Progenitor cell of endocrine pancreas (in vitro differentiated cells): ENCODE results near the gene PITPNC1. TPM values are rescaled to one million over a fixed set of nuclear protein-coding genes. Genes with fewer than 3 reads are reported as not detected.

Source experiments
- DNase-seq: peaks from one replicate; pipeline ENCODE4 v3.0.0; 2021; ENCODE audit warnings: low spot score; ENCODE audit not compliant: unreplicated experiment
- H3K27ac Mint-ChIP-seq: 2 replicates; pipeline ENCODE4 v1.8.0; 2021; ENCODE audit warnings: mild to moderate bottlenecking, moderate library complexity, mixed read lengths
- H3K27me3 Mint-ChIP-seq: 2 replicates; pipeline ENCODE4 v1.8.0; 2021; ENCODE audit warnings: mixed read lengths
- H3K36me3 Mint-ChIP-seq: 2 replicates; pipeline ENCODE4 v1.8.0; 2022; ENCODE audit warnings: mixed read lengths; ENCODE audit not compliant: insufficient read depth
- H3K4me1 Mint-ChIP-seq: 2 replicates; pipeline ENCODE4 v1.8.0; 2021; ENCODE audit warnings: low read depth, mixed read lengths
- H3K4me3 Mint-ChIP-seq: 2 replicates; pipeline ENCODE4 v1.8.0; 2021; ENCODE audit warnings: low read depth, mild to moderate bottlenecking, moderate library complexity, mixed read lengths
- H3K9me3 Mint-ChIP-seq: 2 replicates; pipeline ENCODE4 v1.8.0; 2021; ENCODE audit warnings: low read depth, mixed read lengths
- total RNA-seq: library from RNA; stranded (reverse); gene quantifications from 2 replicates; pipeline ENCODE4 v1.2.1, GENCODE V29; 2021
- TF ChIP-seq, protein P1 (sequence below): fragments of 200-600 bp; sonication (generic); IDR thresholded peaks from one replicate; pipeline ENCODE4 v1.5.0; 2021; ENCODE audit warnings: antibody characterized with exemption, mild to moderate bottlenecking; ENCODE audit not compliant: unreplicated experiment

PITPNC1 gene
- total RNA-seq, 1 donor from 2014 or later, result 53.2 TPM

DNA sequence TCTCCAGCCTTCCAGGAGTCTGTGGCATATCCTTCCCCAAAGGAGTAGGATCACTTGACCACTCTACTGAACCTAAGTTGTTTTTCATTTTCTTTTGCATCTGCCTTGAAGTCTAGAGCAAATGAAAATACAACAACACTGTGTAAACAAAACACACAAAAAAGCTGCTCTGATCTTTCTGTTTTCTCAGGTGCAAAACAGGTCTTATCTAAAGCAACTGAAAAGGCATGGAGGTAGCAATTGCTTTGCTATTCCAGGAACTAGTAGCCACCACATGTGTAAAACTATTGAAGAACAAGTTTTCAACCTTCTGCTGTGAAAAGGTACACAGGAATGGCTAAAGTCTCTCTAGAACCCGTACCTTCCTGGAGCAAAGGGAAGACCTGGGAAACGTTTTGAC is 127.1 kb downstream of the PITPNC1 start:
- no peak overlapping the region for H3K4me3 Mint-ChIP-seq

DNA sequence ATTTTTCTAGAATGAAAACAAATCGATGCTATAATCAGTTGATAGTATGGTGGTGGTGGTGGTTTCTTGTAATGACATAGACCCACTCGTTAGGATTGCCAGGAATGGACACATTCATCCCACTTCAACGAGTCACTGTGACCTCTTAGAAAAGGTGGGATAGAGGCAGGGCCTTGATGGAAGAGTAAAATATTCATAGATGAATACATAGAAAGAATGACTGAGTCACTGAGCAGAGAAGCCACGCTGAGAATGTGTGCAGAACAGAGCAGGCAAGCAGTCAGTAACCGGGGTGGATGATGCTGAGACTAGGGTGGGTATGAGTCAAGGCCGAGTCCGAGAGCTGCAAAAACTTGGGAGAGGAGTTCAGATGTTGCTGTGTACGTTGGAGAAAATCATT is 129.9 kb downstream of the PITPNC1 start:
- Mint-ChIP-seq H3K9me3 (peaks cover 16% of the 10 kb centered on the region), H3K27ac (no peak overlapping the region), H3K4me1 (peaks cover 21% of the 10 kb centered on the region), H3K36me3 (peaks cover 9% of the 10 kb centered on the region), H3K27me3 (no peaks in the 10 kb centered on the region), H3K4me3 (no peak overlapping the region)
- no peak for DNase-seq
- TF ChIP-seq, protein P1, sequence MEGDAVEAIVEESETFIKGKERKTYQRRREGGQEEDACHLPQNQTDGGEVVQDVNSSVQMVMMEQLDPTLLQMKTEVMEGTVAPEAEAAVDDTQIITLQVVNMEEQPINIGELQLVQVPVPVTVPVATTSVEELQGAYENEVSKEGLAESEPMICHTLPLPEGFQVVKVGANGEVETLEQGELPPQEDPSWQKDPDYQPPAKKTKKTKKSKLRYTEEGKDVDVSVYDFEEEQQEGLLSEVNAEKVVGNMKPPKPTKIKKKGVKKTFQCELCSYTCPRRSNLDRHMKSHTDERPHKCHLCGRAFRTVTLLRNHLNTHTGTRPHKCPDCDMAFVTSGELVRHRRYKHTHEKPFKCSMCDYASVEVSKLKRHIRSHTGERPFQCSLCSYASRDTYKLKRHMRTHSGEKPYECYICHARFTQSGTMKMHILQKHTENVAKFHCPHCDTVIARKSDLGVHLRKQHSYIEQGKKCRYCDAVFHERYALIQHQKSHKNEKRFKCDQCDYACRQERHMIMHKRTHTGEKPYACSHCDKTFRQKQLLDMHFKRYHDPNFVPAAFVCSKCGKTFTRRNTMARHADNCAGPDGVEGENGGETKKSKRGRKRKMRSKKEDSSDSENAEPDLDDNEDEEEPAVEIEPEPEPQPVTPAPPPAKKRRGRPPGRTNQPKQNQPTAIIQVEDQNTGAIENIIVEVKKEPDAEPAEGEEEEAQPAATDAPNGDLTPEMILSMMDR, result no peak

More for the DNA sequence above, 127.1 kb downstream of the PITPNC1 start:
- no peak for DNase-seq
- TF ChIP-seq, protein P1, result no peak
- H3K36me3 Mint-ChIP-seq, result peaks cover 9% of the 10 kb centered on the region
- peak overlapping the region; percentile 81 for H3K27ac Mint-ChIP-seq
- H3K9me3 Mint-ChIP-seq, result peaks cover 16% of the 10 kb centered on the region
- peaks cover 25% of the 10 kb centered on the region for H3K4me1 Mint-ChIP-seq
- H3K27me3 Mint-ChIP-seq, result no peaks in the 10 kb centered on the region

DNA sequence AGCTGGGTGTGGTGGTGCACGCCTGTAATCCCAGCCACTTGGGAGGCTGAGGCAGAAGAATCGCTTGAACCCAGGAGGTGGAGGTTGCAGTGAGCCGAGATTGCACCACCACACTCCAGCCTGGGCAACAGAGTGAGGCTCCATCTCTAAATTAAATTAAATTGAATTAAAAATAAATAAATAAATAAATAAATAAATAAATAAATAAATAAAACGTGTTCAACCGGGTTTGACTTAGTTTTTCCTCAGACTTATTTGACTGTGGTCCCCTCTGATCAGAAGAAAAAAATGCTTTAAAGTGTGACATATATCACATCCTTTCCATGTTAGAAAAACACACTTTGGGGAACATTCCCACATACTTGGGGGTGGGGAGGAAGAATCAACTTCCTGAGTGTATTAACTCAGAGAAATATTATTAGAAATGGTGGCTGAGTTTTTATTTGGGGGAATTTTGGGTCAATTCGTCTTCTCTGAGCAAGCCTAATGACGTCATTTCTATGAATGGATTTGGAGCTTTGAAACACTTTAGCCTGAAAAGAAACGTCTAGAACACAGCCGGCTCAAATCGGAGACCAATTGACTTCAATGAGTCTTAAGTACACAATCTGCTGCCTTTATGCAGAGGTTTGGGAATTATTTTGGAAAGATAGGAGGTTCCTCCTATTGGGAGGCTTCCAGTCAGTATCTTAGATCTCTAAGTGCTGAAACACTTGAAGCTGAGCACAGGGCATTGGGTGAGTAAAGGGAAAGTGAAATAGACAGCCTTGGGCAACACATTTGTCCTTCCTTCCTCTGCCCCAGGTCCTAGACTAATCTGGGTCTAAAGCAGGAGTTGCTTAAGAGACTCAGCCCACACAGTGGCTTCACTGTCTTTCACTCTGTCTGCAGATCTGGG is 132.6 kb downstream of the PITPNC1 start:
- no peak for DNase-seq
- H3K4me1 Mint-ChIP-seq, result peaks cover 12% of the 10 kb centered on the region
- H3K36me3 Mint-ChIP-seq, result peaks cover 7% of the 10 kb centered on the region
- no peak overlapping the region for H3K27ac Mint-ChIP-seq
- H3K27me3 Mint-ChIP-seq, result no peaks in the 10 kb centered on the region
- TF ChIP-seq, protein P1, result no peak
- H3K4me3 Mint-ChIP-seq, result no peak overlapping the region
- peaks cover 11% of the 10 kb centered on the region for H3K9me3 Mint-ChIP-seq

DNA sequence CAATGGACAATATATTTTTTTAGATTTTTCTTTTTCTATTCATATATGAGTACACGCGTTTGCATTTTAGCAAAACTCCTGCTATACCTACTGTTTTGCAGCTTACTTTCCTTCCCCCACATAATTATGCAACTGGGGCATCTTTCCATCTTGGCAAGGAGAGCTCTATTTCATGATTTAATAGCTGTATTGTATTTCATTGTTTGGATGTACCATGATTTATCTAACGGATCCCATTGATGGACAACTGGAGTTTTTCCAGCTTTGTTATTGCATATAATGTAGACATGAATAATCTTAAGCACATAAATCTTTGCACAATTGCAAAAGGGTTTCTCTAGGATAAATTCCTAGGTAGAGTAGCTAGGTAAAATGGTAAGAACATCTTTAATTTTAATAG is 133.9 kb downstream of the PITPNC1 start:
- Mint-ChIP-seq H3K4me3 (no peak overlapping the region), H3K27me3 (no peaks in the 10 kb centered on the region)
- TF ChIP-seq, protein P1, result no peak

DNA sequence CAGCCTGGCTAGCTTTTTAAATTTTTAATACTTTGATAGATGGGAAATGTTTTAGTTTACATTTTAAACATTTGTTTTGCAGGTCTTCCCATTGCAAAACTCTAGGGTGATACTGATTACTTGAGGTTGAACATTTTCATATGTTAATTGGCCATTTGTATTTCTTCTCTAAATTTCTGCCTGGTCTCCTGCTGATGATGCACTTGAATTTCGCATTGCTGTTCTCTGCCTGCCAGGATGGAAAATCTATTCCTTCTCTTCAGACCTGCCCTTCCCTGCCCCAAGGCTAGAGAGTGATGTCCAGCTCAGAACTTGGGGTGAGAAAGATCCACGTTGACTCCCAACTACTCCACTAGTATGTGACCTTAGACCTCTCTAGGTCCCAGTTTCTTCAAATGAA is 134.7 kb downstream of the PITPNC1 start:
- Mint-ChIP-seq H3K27ac (no peak overlapping the region), H3K4me1 (peaks cover 18% of the 10 kb centered on the region), H3K36me3 (peaks cover 7% of the 10 kb centered on the region), H3K27me3 (no peaks in the 10 kb centered on the region), H3K9me3 (peaks cover 11% of the 10 kb centered on the region), H3K4me3 (no peak overlapping the region)
- TF ChIP-seq, protein P1, result no peak
- no peak for DNase-seq

More for the DNA sequence above, 133.9 kb downstream of the PITPNC1 start:
- Mint-ChIP-seq H3K4me1 (peaks cover 16% of the 10 kb centered on the region), H3K9me3 (peaks cover 11% of the 10 kb centered on the region), H3K36me3 (peaks cover 7% of the 10 kb centered on the region), H3K27ac (no peak overlapping the region)
- DNase-seq, result no peak
